Amniotic epithelial cell (primary cell): ENCODE data around the gene FIBP.

Experiments
- DNase-seq: peaks from one replicate; pipeline ENCODE4 v3.0.0-alpha.2; 2010; ENCODE audit warnings: low read depth

Gene FIBP

DNA sequence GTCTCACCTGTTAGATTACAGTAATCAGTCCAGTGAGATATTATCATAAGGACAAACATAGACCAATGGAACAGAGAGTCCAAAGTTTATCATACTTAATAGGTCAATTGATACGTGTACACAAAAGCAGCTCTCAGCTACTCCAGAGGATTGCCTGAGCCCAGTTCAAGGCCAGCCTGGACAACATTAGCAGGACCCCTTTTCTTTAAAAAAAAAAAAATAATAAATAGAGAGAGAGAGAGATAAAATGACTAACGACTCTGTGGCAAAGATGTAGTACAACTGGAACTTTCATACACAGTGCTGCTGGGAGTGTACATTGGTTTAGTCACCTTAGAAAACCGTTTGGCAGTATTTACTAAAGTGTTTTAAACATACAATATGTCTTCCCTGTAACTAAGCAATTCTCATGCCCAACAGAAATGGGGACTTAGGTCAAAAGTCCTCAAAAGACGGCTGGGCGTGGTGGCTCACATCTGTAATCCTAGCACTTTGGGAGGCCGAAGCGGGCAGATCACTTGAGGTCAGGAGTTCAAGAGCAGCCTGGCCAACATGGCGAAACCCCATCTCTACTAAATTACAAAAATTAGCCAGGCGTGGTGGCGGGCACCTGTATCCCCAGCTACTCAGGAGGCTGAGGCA lies 43.9 kb downstream of the FIBP start:
- DNase-seq, result no peak

DNA sequence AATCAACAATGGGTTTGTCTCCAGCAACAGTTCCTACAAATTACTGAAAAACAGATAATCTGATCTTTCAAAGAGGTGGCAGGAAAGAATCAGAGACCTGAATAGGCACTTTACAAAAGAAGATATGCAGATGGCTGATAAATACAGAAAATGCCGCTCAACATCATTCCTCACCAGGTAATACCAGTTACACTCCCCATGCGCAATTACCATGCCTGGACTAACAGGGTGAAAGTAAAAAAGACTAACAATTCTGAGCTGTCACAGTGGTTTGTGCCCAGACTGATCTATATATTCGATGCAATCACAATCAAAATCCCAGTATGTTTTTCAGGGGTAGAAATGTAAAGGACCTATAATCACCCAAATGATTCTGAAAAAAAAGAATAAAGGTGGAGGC lies 44.5 kb downstream of the FIBP start:
- no peak for DNase-seq

DNA sequence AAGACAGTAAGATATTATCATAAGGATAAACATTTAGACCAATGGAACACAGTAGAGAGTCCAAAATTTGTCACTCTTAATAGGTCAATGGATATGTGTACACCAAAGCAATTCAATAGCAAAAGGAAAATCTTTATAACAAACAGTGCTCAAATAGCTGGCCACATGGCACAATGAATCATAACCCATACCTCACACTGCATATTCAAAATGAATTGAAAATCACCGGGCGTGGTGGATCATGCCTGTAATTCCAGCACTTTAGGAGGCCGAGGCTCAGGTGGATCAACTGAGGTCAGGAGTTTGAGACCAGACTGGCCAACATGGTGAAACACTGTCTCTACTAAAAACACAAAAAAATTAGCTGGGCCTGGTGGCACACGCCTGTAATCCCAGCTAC lies 46.1 kb downstream of the FIBP start:
- no peak for DNase-seq

DNA sequence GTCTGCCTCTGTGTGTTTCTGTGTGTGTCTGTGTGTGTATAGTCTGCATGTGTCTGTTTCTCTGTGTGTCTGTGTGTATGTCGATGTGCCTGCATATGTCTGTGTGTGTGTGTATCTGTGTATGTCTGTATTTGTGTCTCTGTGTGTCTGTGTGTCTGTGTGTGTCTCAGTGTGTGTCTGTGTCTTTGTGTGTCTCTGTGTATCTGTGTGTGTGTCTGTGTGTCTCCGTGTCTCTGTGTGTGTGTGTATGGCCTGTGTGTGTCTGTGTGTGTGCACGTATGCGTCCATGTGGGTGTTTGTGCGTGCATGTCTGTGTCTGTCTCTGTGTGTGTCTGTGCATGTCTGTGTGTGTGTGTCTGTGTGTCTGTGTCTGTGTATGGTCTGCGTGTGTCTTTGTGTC lies 54.1 kb downstream of the FIBP start:
- no peak for DNase-seq
